HG03066 (cell line): ENCODE measurements around the gene NARF.
"Not testable (repeated sequence)": the region's sequence is repeated elsewhere in the genome, so short reads cannot be mapped to it uniquely, and the experiment has no call there.

Experiments used
- ATAC-seq: cut with Tn5 transposase; IDR thresholded peaks from one replicate; pipeline ENCODE4 v1.9.1; 2021; ENCODE audit warnings: low read depth; ENCODE audit not compliant: unreplicated experiment

Gene NARF

GRCh38 chr17:82528484-82529265, 70.1 kb downstream of the NARF start:
- no peak for ATAC-seq

- ATAC-seq: no peak
Measured at GRCh38 chr17:82529914-82530300, 71.4 kb downstream of the NARF start.

GRCh38 chr17:82531431-82531881, 72.9 kb downstream of the NARF start:
- no peak for ATAC-seq

GRCh38 chr17:82534401-82534812, 75.9 kb downstream of the NARF start:
- no peak for ATAC-seq

DNA sequence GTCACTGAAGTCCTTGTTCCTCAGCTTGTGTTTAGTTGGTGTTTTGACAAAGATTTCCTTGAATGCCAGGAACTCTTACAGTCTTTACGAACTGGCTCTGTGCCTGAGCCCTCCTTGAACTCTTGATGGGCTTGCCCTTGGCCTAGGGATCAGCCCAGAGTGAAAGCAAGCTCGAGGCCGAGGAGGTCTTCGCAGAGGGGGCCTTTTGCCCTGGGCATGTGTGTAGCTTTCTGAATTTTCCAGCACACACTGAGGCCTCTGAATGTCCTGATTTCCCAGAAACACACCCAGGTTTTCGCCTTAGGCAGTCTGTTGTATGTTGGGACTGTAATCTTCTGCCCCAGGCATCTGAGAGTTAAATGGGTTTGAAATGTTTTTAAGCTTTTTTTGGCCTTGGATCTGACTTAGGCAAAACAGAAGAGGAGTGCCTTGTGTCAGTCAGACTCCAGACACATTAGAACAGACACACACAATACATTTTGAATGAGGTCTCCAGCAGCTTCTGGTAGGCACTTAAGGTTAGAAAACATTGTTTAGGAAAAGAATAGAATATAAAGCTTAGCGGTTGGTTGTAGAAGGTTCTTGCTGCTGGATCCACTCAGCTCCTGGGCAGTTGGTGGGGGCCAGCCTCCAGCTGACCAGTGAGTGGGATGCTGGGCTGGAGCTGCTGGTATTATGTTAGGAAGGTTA, 78.1 kb downstream of the NARF start:
- ATAC-seq: no peak

DNA sequence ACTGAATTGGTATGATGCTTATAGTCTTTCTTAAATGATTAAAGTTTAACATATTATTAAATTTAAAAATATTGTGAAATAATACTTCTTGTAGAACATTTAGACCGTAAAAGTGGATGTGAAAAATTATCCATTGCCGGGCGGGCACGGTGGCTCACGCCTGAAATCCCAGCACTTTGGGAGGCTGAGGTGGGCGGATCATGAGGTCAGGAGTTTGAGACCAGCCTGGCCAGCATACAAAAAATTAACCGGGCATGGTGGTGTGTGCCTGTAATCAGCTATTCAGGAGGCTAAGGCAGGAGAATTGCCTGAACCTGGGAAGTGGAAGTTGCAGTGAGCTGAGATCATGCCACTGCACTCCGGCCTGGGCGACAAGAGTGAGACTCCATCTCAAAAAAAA, 78.7 kb downstream of the NARF start:
- ATAC-seq: not testable (repeated sequence)

- ATAC-seq: not testable (repeated sequence)
Measured at GRCh38 chr17:82539076-82539475, 80.5 kb downstream of the NARF start.
